ENCODE data around the gene TCERG1L.
"Not testable (repeated sequence)": the region's sequence is repeated elsewhere in the genome, so short reads cannot be mapped to it uniquely, and the experiment has no call there.

The TCERG1L gene

GRCh38 chr10:131158695-131159094 is 152.8 kb downstream of the TCERG1L start:
- DNase-seq, result no peak

- DNase-seq, result no peak
Observed at GRCh38 chr10:131157899-131158298, 153.6 kb downstream of the TCERG1L start.

- DNase-seq, result no peak
Observed at GRCh38 chr10:131155876-131156230, 155.7 kb downstream of the TCERG1L start.

GRCh38 chr10:131155218-131155875 is 156.2 kb downstream of the TCERG1L start:
- no peak for DNase-seq

- no peak for DNase-seq
Observed at GRCh38 chr10:131154306-131155025, 157.1 kb downstream of the TCERG1L start.

- not testable (repeated sequence) for DNase-seq
Observed at GRCh38 chr10:131152456-131152855, 159.1 kb downstream of the TCERG1L start.

- no peak for DNase-seq
Observed at GRCh38 chr10:131150126-131150525, 161.4 kb downstream of the TCERG1L start.

GRCh38 chr10:131149586-131149985 is 161.9 kb downstream of the TCERG1L start:
- no peak for DNase-seq

- DNase-seq, result no peak
Observed at GRCh38 chr10:131149111-131149510, 162.4 kb downstream of the TCERG1L start.

GRCh38 chr10:131148270-131148669 is 163.3 kb downstream of the TCERG1L start:
- no peak for DNase-seq

GRCh38 chr10:131147301-131147975 is 164.1 kb downstream of the TCERG1L start:
- no peak for DNase-seq

- DNase-seq, result no peak
Observed at GRCh38 chr10:131146790-131147189, 164.7 kb downstream of the TCERG1L start.

GRCh38 chr10:131145756-131146155 is 165.8 kb downstream of the TCERG1L start:
- DNase-seq, result no peak

GRCh38 chr10:131144711-131145375 is 166.7 kb downstream of the TCERG1L start:
- no peak for DNase-seq

- DNase-seq, result no peak
Observed at GRCh38 chr10:131144196-131144595, 167.3 kb downstream of the TCERG1L start.

GRCh38 chr10:131143425-131144165 is 167.9 kb downstream of the TCERG1L start:
- DNase-seq, result no peak

- no peak for DNase-seq
Observed at GRCh38 chr10:131142517-131143380, 168.8 kb downstream of the TCERG1L start.

- DNase-seq, result no peak
Observed at GRCh38 chr10:131141645-131142516, 169.6 kb downstream of the TCERG1L start.

GRCh38 chr10:131141207-131141606 is 170.3 kb downstream of the TCERG1L start:
- DNase-seq, result no peak

GRCh38 chr10:131140606-131141005 is 170.9 kb downstream of the TCERG1L start:
- DNase-seq, result no peak

- no peak for DNase-seq
Observed at GRCh38 chr10:131137223-131137622, 174.3 kb downstream of the TCERG1L start.

All from activated T-cell treated with anti-CD3 and anti-CD28 coated beads, Interleukin-2, amount 50 U/mL, for 48 hours (primary cell).